GM21576 (cell line): ENCODE results near the gene ATF7.

Experiments
- ATAC-seq: cut with Tn5 transposase; IDR thresholded peaks from one replicate; pipeline ENCODE4 v1.9.1; 2021; ENCODE audit warnings: mild to moderate bottlenecking, moderate library complexity; ENCODE audit not compliant: unreplicated experiment

ATF7 gene

GRCh38 chr12:53463802-53464560 is 162.2 kb downstream of the ATF7 start:
- ATAC-seq = no peak

GRCh38 chr12:53462935-53463334 is 163.2 kb downstream of the ATF7 start:
- ATAC-seq = no peak

- no peak for ATAC-seq
These were observed 164.6 kb downstream of the ATF7 start for GRCh38 chr12:53461591-53461990.

- ATAC-seq = no peak
These were observed 165.1 kb downstream of the ATF7 start for GRCh38 chr12:53461059-53461458.

GRCh38 chr12:53459097-53459496 is 167.1 kb downstream of the ATF7 start:
- no peak for ATAC-seq
